ENCODE data around the gene LRRC53. TPM values are rescaled to one million over a fixed set of nuclear protein-coding genes. Genes with fewer than 3 reads are reported as not detected.

The LRRC53 gene, protein sequence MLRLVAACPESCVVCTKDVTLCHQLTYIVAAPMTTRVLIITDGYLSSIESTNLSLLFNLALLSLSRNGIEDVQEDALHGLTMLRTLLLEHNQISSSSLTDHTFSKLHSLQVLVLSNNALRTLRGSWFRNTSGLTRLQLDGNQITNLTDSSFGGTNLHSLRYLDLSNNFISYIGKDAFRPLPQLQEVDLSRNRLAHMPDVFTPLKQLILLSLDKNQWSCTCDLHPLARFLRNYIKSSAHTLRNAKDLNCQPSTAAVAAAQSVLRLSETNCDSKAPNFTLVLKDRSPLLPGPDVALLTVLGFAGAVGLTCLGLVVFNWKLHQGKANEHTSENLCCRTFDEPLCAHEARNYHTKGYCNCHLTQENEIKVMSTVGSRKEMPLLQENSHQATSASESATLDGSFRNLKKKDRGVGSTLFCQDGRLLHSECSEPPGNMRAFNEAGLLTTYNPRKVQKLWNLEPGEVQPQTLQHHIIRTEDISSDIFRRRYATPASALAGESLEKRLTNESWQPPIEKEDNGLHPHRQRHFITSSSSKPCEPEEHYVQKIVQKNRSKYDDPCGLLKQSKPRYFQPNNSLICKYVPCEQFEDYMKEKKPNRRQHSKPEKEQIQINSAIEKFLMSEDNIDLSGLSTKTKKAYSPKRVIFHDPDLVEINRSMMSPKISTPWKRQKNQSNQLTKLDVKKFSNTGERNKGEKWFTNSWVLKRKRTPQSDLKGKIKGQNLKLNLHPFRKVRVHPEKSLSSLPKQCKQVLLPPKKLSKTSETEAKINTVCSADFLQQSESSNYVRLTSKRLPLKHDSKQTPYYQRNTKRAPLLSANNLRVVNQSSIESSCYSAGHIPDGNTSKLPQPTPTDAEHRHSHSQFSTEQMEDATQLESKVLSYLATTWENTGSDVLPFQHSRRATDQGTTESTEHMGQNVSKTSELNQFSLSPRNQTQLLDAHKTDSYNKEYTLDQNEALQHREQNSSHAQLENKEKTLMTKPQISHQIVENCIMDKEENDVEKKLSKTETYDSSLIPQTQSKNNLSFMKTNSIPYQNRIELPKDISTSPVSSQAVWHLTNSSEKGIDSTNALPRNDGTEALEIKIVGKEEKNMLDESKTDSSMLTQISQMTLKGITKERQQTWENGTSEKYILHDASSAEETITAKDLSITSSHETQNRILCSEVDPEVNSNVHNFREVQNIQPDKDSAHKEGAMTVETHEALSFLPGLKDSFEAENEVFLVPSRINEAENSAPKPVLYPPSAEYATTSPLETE
- not detected in 2 replicates for total RNA-seq (2011; cell fraction: chromatin; rRNA removed; ENCODE audit: low replicate concordance)
- not detected in 2 replicates for total RNA-seq (2011; cell fraction: nucleolus; rRNA removed)
- not detected in 2 replicates for total RNA-seq (2011; cell fraction: nucleoplasm; rRNA removed)
- total RNA-seq (2014; rRNA removed) = not detected in 2 replicates
- not detected in 2 replicates for total RNA-seq (2014; rRNA removed; fragmentation: Illumina TruSeq; extraction: Trizol)
- total RNA-seq (2015; rRNA removed; fragmentation: Illumina TruSeq; extraction: Trizol) = not detected in 2 replicates
- not detected in 2 replicates for total RNA-seq (2021)
- not detected in 2 replicates for polyA plus RNA-seq (2011; rRNA removed)
- polyA plus RNA-seq (2011; cell fraction: cytosol; rRNA removed) = not detected in 2 replicates
- polyA plus RNA-seq (2011; cell fraction: nucleus; rRNA removed) = not detected in 2 replicates
- polyA plus RNA-seq (2012) = not detected in 2 replicates
- polyA plus RNA-seq (2014; fragmentation: Illumina TruSeq; extraction: Trizol) = not detected in 2 replicates
- not detected for polyA plus RNA-seq (2014; fragmentation: Nextera tagmentation; extraction: Ambion mirVana)
- polyA plus RNA-seq (2014; rRNA removed) = not detected in 2 replicates
- not detected in 2 replicates for polyA minus RNA-seq (2011; rRNA and poly(A)+ RNA removed)
- not detected in 2 replicates for polyA minus RNA-seq (2011; cell fraction: cytosol; rRNA and poly(A)+ RNA removed)
- not detected in 2 replicates for polyA minus RNA-seq (2011; cell fraction: nucleus; rRNA and poly(A)+ RNA removed)
- not detected for Bru-seq, nascent RNA
- not detected for BruChase-seq, experiment 1, labeled RNA remaining after a 2-hour chase
- not detected for BruChase-seq, experiment 2, labeled RNA remaining after a 6-hour chase
- long read RNA-seq, experiment 1 = 0 reads
- long read RNA-seq, experiment 2 = 0 reads
- long read RNA-seq, experiment 3 = 0 reads

DNA sequence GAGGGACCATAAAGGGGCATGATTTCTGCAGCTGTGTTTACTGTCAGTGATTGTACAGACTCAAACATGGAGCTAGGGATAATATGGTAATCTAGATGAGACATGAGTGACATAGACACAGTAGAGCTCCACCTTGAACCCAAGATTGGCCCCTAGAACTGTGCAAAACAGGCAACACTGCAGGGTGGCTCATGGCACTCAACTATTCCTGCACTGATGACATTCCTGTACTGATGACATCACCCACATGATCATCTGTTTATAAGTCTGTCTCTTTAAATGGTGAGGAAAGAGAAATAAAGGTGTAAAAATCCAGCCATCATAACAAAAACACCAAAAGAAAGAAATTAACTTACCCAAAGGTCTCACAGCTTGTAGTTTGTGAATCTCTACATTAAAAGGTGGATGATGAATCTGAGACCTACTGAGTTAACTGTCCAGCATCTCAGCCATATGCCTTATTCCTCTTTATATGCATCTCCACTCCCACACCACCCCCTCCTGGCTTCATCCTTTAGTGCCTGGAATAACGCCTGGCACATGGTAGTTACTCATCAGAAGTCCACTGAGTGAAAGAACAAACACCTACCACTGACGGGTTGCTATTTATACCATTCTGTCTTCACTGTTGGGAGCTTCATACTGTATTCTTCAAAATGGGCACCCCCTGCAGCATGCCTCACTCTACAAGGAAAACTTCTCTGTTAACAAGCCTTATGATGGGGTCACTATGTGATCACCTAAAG, at the start of gene LRRC53:
Gene LRRC53, minus strand, starts transcription at position 442 of the 746 bp plus-strand sequence. CDS start 29,262 bp downstream, outside the sequence.
- no peak within 1 kb of the TSS for H3K4me2 ChIP-seq (ENCODE audit: insufficient read depth, low read length)
- ATAC-seq (no peak), FAIRE-seq (no peak), DNase-seq (ENCODE audit: extremely low read depth in 1 of 4, low spot score in 3 of 4) (no peak)
- H3K9me3 ChIP-seq (replicated peaks; ENCODE audit: control insufficient read depth, insufficient read depth, low read depth, low read length) = no peaks in the 10 kb centered on the region
- 0% methylated on average over 2 of the region's 2 CpGs for WGBS (ENCODE audit: insufficient coverage, low coverage, missing lambda C conversion rate)
- intact Hi-C loops (cut with micrococcal nuclease) (no loop called here), in situ Hi-C loops (cut with MboI) (no loop called here)
- H3K27ac ChIP-seq (ENCODE audit: extremely low read depth, low read depth, low read length) = no peak within 1 kb of the TSS
- no peaks in the 10 kb centered on the region for H3K79me2 ChIP-seq (ENCODE audit: control insufficient read depth, insufficient read depth, low read length)
- H2AFZ ChIP-seq (ENCODE audit: low read depth, low read length) = no peak within 1 kb of the TSS
- no TSS peak for BruUV-seq (replicated peaks)
- CTCF ChIA-PET (ENCODE audit: low intra/inter-chr PET ratio) = no interaction called here
- H3K4me3 ChIP-seq = no peak within 1 kb of the TSS
- H4K20me1 ChIP-seq (replicated peaks; ENCODE audit: control insufficient read depth, insufficient read depth, low read length) = no peaks in the 10 kb centered on the region
- POLR2A ChIA-PET = interaction anchor here (0.7 kb wide), 2 partner anchors 217 to 1301 kb away, joined by 3 read pairs; no protein-coding TSS in a partner anchor
- no peaks in the 10 kb centered on the region for H3K36me3 ChIP-seq (ENCODE audit: control insufficient read depth, insufficient read depth, low read length)
- TF ChIP-seq HMG20A (CRISPR knock-in tag; conservative IDR thresholded peaks at IDR 0.05) (no peak), SPI1 (IDR thresholded peaks at IDR 0.05; ENCODE audit: borderline replicate concordance, low read depth, low read length) (no peak), NCOR1 (IDR thresholded peaks at IDR 0.05) (no peak)
- TF ChIP-seq, protein P1, sequence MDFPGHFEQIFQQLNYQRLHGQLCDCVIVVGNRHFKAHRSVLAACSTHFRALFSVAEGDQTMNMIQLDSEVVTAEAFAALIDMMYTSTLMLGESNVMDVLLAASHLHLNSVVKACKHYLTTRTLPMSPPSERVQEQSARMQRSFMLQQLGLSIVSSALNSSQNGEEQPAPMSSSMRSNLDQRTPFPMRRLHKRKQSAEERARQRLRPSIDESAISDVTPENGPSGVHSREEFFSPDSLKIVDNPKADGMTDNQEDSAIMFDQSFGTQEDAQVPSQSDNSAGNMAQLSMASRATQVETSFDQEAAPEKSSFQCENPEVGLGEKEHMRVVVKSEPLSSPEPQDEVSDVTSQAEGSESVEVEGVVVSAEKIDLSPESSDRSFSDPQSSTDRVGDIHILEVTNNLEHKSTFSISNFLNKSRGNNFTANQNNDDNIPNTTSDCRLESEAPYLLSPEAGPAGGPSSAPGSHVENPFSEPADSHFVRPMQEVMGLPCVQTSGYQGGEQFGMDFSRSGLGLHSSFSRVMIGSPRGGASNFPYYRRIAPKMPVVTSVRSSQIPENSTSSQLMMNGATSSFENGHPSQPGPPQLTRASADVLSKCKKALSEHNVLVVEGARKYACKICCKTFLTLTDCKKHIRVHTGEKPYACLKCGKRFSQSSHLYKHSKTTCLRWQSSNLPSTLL (IDR thresholded peaks at IDR 0.05) = no peak
- TF ChIP-seq, protein P2, sequence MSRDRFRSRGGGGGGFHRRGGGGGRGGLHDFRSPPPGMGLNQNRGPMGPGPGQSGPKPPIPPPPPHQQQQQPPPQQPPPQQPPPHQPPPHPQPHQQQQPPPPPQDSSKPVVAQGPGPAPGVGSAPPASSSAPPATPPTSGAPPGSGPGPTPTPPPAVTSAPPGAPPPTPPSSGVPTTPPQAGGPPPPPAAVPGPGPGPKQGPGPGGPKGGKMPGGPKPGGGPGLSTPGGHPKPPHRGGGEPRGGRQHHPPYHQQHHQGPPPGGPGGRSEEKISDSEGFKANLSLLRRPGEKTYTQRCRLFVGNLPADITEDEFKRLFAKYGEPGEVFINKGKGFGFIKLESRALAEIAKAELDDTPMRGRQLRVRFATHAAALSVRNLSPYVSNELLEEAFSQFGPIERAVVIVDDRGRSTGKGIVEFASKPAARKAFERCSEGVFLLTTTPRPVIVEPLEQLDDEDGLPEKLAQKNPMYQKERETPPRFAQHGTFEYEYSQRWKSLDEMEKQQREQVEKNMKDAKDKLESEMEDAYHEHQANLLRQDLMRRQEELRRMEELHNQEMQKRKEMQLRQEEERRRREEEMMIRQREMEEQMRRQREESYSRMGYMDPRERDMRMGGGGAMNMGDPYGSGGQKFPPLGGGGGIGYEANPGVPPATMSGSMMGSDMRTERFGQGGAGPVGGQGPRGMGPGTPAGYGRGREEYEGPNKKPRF (IDR thresholded peaks at IDR 0.05; ENCODE audit: low read depth, low read length) = no peak
- no peaks in the 10 kb centered on the region for H3K9me1 ChIP-seq (ENCODE audit: control insufficient read depth, insufficient read depth, low read length)
- H3K27me3 ChIP-seq (ENCODE audit: control insufficient read depth in 2 of 2, insufficient read depth in 2 of 2, low read length in 2 of 2) = no peaks in the 10 kb centered on the region
- H3K9ac ChIP-seq (ENCODE audit: insufficient read depth in 1 of 2, low read depth in 2 of 2, low read length in 2 of 2) = no peak within 1 kb of the TSS
- H3K4me1 ChIP-seq (replicated peaks in 1 of 2; ENCODE audit: control insufficient read depth in 2 of 2, insufficient read depth in 2 of 2, low read length in 2 of 2) = no peaks in the 10 kb centered on the region
